HCT116 (cell line): Measurements from ENCODE around the gene FSHR. TPM values are rescaled to one million over a fixed set of nuclear protein-coding genes. Genes with fewer than 3 reads are reported as not detected.

ENCODE experiments used
- ATAC-seq: fragments of 200-7000 bp; cut with Tn5 transposase; 2 replicates; pipeline ENCODE4 v1.9.1; 2020; ENCODE audit warnings: mild to moderate bottlenecking, moderate library complexity
- BruUV-seq: library from RNA; stranded (reverse); fragments of 400-500 nt; replicated peaks from 2 replicates; lab custom pipeline; 2021; lab: Mats Ljungman, UMichigan
- CTCF ChIA-PET: fragments of 300-600 bp; sonication (Branson Sonifier 250); formaldehyde crosslinking; loops from one replicate; lab custom pipeline; 2021; ENCODE audit warnings: antibody characterized with exemption; lab: Charles Lee
- POLR2A ChIA-PET: fragments of 300-600, 350-600 bp; sonication (Branson Sonifier 250); formaldehyde crosslinking; loops from one replicate; lab custom pipeline; 2021; ENCODE audit warnings: antibody characterized with exemption; lab: Charles Lee
- RAD21 ChIA-PET, 2 experiments: fragments of 300-600 bp; sonication (Branson Sonifier 250); formaldehyde crosslinking; loops; one replicate each; lab custom pipeline; 2023; ENCODE audit warnings: low total read pairs in 2 of 2; ENCODE audit not compliant: uncharacterized antibody in 2 of 2, unreplicated experiment in 2 of 2, low non-redundant PET in 1 of 2; lab: Charles Lee
- DNase-seq: peaks from one replicate; pipeline ENCODE4 v3.0.0-alpha.2; 2010; ENCODE audit warnings: low read depth, low spot score
- H2AFZ ChIP-seq: fragments of 200-600 bp; shearing (Covaris generic), sonication (generic); 2 replicates; pipeline ENCODE4 v1.6.1; 2017; ENCODE audit warnings: low read depth, mixed run types, mixed read lengths, antibody characterized with exemption, low read length; ENCODE audit not compliant: poor library complexity, severe bottlenecking
- H3K27ac ChIP-seq: 2 replicates; pipeline ENCODE4 v1.5.1; 2012; ENCODE audit warnings: low read depth, low read length
- H3K27me3 ChIP-seq: fragments of 200-600 bp; sonication (generic); 2 replicates; pipeline ENCODE4 v1.6.1; 2016; ENCODE audit warnings: mixed run types, low read length, mixed read lengths; ENCODE audit not compliant: insufficient read depth
- H3K36me3 ChIP-seq, 2 experiments: fragments of 200-500 bp in 1 of 2; fragments of 200-600 bp in 1 of 2; sonication (Bioruptor generic) in 1 of 2; sonication (generic) in 1 of 2; 2 replicates each; pipeline versions ENCODE4 v1.5.1 to v1.6.1; 2014 to 2016; ENCODE audit warnings: low read length in 2 of 2, inconsistent platforms in 1 of 2, mixed read lengths in 1 of 2, mixed run types in 1 of 2; ENCODE audit not compliant: insufficient read depth in 2 of 2, control insufficient read depth in 1 of 2
- H3K4me1 ChIP-seq, 2 experiments: fragments of 200-600 bp in 1 of 2; sonication (generic) in 1 of 2; 2 replicates each; pipeline versions ENCODE4 v1.5.1 to v1.6.1; 2012 to 2017; ENCODE audit warnings: low read length in 2 of 2, inconsistent platforms in 1 of 2, mild to moderate bottlenecking in 1 of 2, mixed read lengths in 1 of 2, mixed run types in 1 of 2, moderate library complexity in 1 of 2; ENCODE audit not compliant: insufficient read depth in 2 of 2, control insufficient read depth in 1 of 2
- H3K4me2 ChIP-seq: fragments of 200-600 bp; sonication (generic); 2 replicates; pipeline ENCODE4 v1.6.1; 2017; ENCODE audit warnings: mixed run types, low read length, mixed read lengths
- H3K4me3 ChIP-seq, 2 experiments: fragments of 200-600 bp in 1 of 2; sonication (generic) in 1 of 2; replicated peaks in 1 of 2; 2 replicates each; pipeline ENCODE4 v1.5.1; 2011 to 2016; ENCODE audit warnings: low read length in 2 of 2, control low read depth in 1 of 2, low read depth in 1 of 2, mild to moderate bottlenecking in 1 of 2, mixed read lengths in 1 of 2, mixed run types in 1 of 2
- H3K79me2 ChIP-seq: fragments of 200-600 bp; sonication (generic); 2 replicates; pipeline ENCODE4 v1.6.1; 2017; ENCODE audit warnings: mild to moderate bottlenecking, mixed run types, low read length, moderate library complexity, mixed read lengths; ENCODE audit not compliant: insufficient read depth
- H3K9ac ChIP-seq: fragments of 200-600 bp; sonication (generic); 2 replicates; pipeline ENCODE4 v1.6.1; 2016; ENCODE audit warnings: low read length, mixed read lengths
- H3K9me2 ChIP-seq: fragments of 200-600 bp; sonication (generic), shearing (Covaris generic); 2 replicates; pipeline ENCODE4 v1.6.1; 2017; ENCODE audit warnings: mixed run types, mild to moderate bottlenecking, moderate library complexity; ENCODE audit not compliant: insufficient read depth
- H3K9me3 ChIP-seq, 2 experiments: fragments of 200-500 bp in 1 of 2; fragments of 200-600 bp in 1 of 2; sonication (Bioruptor generic) in 1 of 2; sonication (generic) in 1 of 2; 2 replicates each; pipeline ENCODE4 v1.6.1; 2014 to 2017; ENCODE audit warnings: low read length in 2 of 2, mixed read lengths in 2 of 2, inconsistent platforms in 1 of 2, low read depth in 1 of 2, mild to moderate bottlenecking in 1 of 2, mixed run types in 1 of 2, moderate library complexity in 1 of 2; ENCODE audit not compliant: control insufficient read depth in 1 of 2, insufficient read depth in 1 of 2
- H4K20me1 ChIP-seq: fragments of 200-600 bp; sonication (generic), shearing (Covaris generic); 2 replicates; pipeline ENCODE4 v1.6.1; 2017; ENCODE audit warnings: mixed run types, mild to moderate bottlenecking, moderate library complexity; ENCODE audit not compliant: insufficient read depth
- CTCF ChIP-seq, 3 experiments: fragments of 200-600 bp in 1 of 3; sonication (generic) in 1 of 3; IDR thresholded peaks in 2 of 3; conservative IDR thresholded peaks in 1 of 3; 2 replicates each; pipeline ENCODE4 v1.5.1; 2012 to 2017; ENCODE audit warnings: low read depth in 2 of 3, low read length in 2 of 3, antibody characterized with exemption in 1 of 3, borderline replicate concordance in 1 of 3, control low read depth in 1 of 3, mild to moderate bottlenecking in 1 of 3, mixed read lengths in 1 of 3, mixed run types in 1 of 3, moderate library complexity in 1 of 3; ENCODE audit not compliant: insufficient read depth in 1 of 3
- ELF1 ChIP-seq: IDR thresholded peaks from 2 replicates; pipeline ENCODE4 v1.6.1; 2012; ENCODE audit warnings: low read depth, borderline replicate concordance
- EZH2 ChIP-seq: fragments of 200-600 bp; sonication (generic); IDR thresholded peaks from 2 replicates; pipeline ENCODE4 v1.6.1; 2017; ENCODE audit warnings: antibody characterized with exemption, mixed run types
- JUND ChIP-seq: IDR thresholded peaks from 2 replicates; pipeline ENCODE4 v1.6.1; 2012
- POLR2AphosphoS5 ChIP-seq: IDR thresholded peaks from 2 replicates; pipeline ENCODE4 v1.6.1; 2011; ENCODE audit warnings: mild to moderate bottlenecking, low read depth, low read length, moderate library complexity
- RAD21 ChIP-seq: IDR thresholded peaks from 2 replicates; pipeline ENCODE4 v1.6.1; 2012; ENCODE audit warnings: low read depth, mild to moderate bottlenecking
- REST ChIP-seq: IDR thresholded peaks from 2 replicates; pipeline ENCODE4 v1.6.1; 2012; ENCODE audit warnings: low read depth
- SIN3A ChIP-seq: IDR thresholded peaks from 2 replicates; pipeline ENCODE4 v1.6.1; 2012; ENCODE audit warnings: low read depth
- SRF ChIP-seq: IDR thresholded peaks from 2 replicates; pipeline ENCODE4 v1.6.1; 2012; ENCODE audit warnings: low read depth
- ZNF274 ChIP-seq: fragments of 200-500 bp; sonication (Bioruptor generic); IDR thresholded peaks from 2 replicates; pipeline ENCODE4 v1.6.1; 2014; ENCODE audit warnings: mild to moderate bottlenecking, low read depth, low read length, inconsistent platforms
- intact Hi-C: fragments of 100-400 bp; cut with micrococcal nuclease; formaldehyde crosslinking; loops from 2 replicates; pipeline ENCODE4 v1.10.0; 2022
- total RNA-seq: library from RNA; stranded (reverse); gene quantifications from one replicate; pipeline ENCODE4 v1.2.1, GENCODE V29; 2021; ENCODE audit not compliant: unreplicated experiment
- TF ChIP-seq, protein P1 (sequence below): IDR thresholded peaks from 2 replicates; pipeline ENCODE4 v1.6.1; 2012

FSHR gene
- total RNA-seq, 1 experiment from 2014 or later, result not detected

DNA sequence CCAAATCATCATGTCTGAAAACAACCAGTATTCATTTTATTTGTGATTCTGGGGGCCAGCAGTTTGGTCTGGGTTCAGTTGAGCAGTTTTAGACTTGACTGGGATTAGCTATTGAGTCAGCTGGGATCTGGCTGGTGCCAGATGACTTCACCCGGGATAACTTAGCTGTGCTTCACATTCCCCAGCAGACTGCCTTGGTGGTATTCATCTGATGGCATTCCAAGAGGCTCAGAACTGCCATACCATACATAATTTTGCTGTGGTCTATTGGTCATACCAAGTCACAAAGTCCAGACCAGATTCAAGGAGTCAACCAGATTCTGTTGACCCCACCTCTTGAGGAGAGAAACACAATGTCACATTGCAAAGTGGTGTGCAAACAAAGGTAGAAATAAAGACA lies 7.8 kb upstream of the FSHR start:
- CTCF ChIA-PET, result no interaction called here
- POLR2A ChIA-PET, result no interaction called here
- TF ChIP-seq, protein P1, sequence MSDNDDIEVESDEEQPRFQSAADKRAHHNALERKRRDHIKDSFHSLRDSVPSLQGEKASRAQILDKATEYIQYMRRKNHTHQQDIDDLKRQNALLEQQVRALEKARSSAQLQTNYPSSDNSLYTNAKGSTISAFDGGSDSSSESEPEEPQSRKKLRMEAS, result no peak
- TF ChIP-seq CTCF (IDR thresholded peaks at IDR 0.05 in 2 of 3, conservative IDR thresholded peaks at IDR 0.05 in 1 of 3; ENCODE audit: borderline replicate concordance in 1 of 3, insufficient read depth in 1 of 3, low read depth in 2 of 3, low read length in 2 of 3), result no peak
- no peak for TF ChIP-seq ZNF274
- no peak for TF ChIP-seq RAD21
- no peak for TF ChIP-seq ELF1
- TF ChIP-seq EZH2, result no peak
- no peak for TF ChIP-seq JUND
- no peak for TF ChIP-seq REST
- TF ChIP-seq SIN3A, result no peak
- TF ChIP-seq SRF, result no peak
- TF ChIP-seq POLR2AphosphoS5, result no peak
- Histone ChIP-seq H3K4me2 (no peak overlapping the region), H3K9me3 (peaks cover 0 to 3% of the 10 kb centered on the region in 2 experiments; a peak in 2 of 4 replicates), H3K9ac (no peak overlapping the region), H3K27me3 (no peaks in the 10 kb centered on the region), H2AFZ (no peak overlapping the region), H3K9me2 (no peaks in the 10 kb centered on the region), H4K20me1 (no peaks in the 10 kb centered on the region), H3K36me3 (no peaks in the 10 kb centered on the region), H3K79me2 (no peaks in the 10 kb centered on the region), H3K27ac (no peak overlapping the region), H3K4me3 (no peak overlapping the region), H3K4me1 (no peaks in the 10 kb centered on the region)
- intact Hi-C loops, result no loop called here
- ATAC-seq (no peak), DNase-seq (no peak)
- RAD21 ChIA-PET, result no interaction called here
- BruUV-seq, result no TSS peak
